Liver (tissue), 9 donors: ENCODE measurements around the gene ADAT2. TPM values are rescaled to one million over a fixed set of nuclear protein-coding genes. Genes with fewer than 3 reads are reported as not detected.

Experiments
- DNase-seq: peaks from one replicate; pipeline ENCODE4 v3.0.0-alpha.2; 2017; ENCODE audit warnings: low spot score
- H3K27ac ChIP-seq, 2 donors: one replicate each; pipeline ENCODE4 v1.7.0; 2013; ENCODE audit warnings: inconsistent platforms in 2 of 2, low read length in 2 of 2, control low read depth in 1 of 2, low read depth in 1 of 2, mild to moderate bottlenecking in 1 of 2
- H3K27me3 ChIP-seq, 4 donors: one replicate each; pipeline versions ENCODE4 v1.6.1 to v1.7.0; 2013; ENCODE audit warnings: low read length in 3 of 4, inconsistent platforms in 1 of 4, mild to moderate bottlenecking in 1 of 4, moderate library complexity in 1 of 4; ENCODE audit not compliant: control insufficient read depth in 4 of 4, insufficient read depth in 4 of 4
- H3K36me3 ChIP-seq, 4 donors: one replicate each; pipeline versions ENCODE4 v1.6.1 to v1.7.0; 2013; ENCODE audit warnings: low read length in 3 of 4, mild to moderate bottlenecking in 3 of 4, low read depth in 1 of 4, moderate library complexity in 1 of 4; ENCODE audit not compliant: control insufficient read depth in 4 of 4, insufficient read depth in 3 of 4
- H3K4me1 ChIP-seq, 4 donors: one replicate each; pipeline versions ENCODE4 v1.6.1 to v1.7.0; 2013; ENCODE audit warnings: low read length in 3 of 4, mild to moderate bottlenecking in 3 of 4, moderate library complexity in 1 of 4; ENCODE audit not compliant: control insufficient read depth in 4 of 4, insufficient read depth in 4 of 4
- H3K4me3 ChIP-seq, 3 donors: one replicate each; pipeline versions ENCODE4 v1.6.1 to v1.7.0; 2013; ENCODE audit warnings: low read length in 3 of 3, control low read depth in 1 of 3, low read depth in 1 of 3, mild to moderate bottlenecking in 1 of 3
- H3K9ac ChIP-seq, 2 donors: one replicate each; pipeline ENCODE4 v1.7.0; 2013; ENCODE audit warnings: low read length in 2 of 2, mild to moderate bottlenecking in 2 of 2, moderate library complexity in 2 of 2, control low read depth in 1 of 2, low read depth in 1 of 2
- H3K9me3 ChIP-seq, 4 donors: one replicate each; pipeline versions ENCODE4 v1.6.1 to v1.7.0; 2013; ENCODE audit warnings: low read length in 3 of 4; ENCODE audit not compliant: control insufficient read depth in 4 of 4
- EGR1 ChIP-seq, 2 donors: IDR thresholded peaks; 2 replicates each; pipeline ENCODE4 v1.6.1; 2016 to 2018; ENCODE audit warnings: antibody characterized with exemption in 2 of 2, low read depth in 2 of 2
- FOXA2 ChIP-seq: IDR thresholded peaks from 2 replicates; pipeline ENCODE4 v1.6.1; 2016; ENCODE audit warnings: antibody characterized with exemption
- GABPA ChIP-seq, 2 donors: IDR thresholded peaks in 1 of 2; conservative IDR thresholded peaks in 1 of 2; 2 replicates each; pipeline ENCODE4 v1.6.1; 2016; ENCODE audit warnings: antibody characterized with exemption in 2 of 2, mild to moderate bottlenecking in 1 of 2, moderate library complexity in 1 of 2
- HNF4A ChIP-seq, 2 donors: conservative IDR thresholded peaks; 2 replicates each; pipeline ENCODE4 v1.6.1; 2016; ENCODE audit warnings: antibody characterized with exemption in 2 of 2, mild to moderate bottlenecking in 2 of 2
- HNF4G ChIP-seq: IDR thresholded peaks from 2 replicates; pipeline ENCODE4 v1.6.1; 2016; ENCODE audit warnings: antibody characterized with exemption
- JUND ChIP-seq, 2 donors: IDR thresholded peaks; 2 replicates each; pipeline ENCODE4 v1.6.1; 2016; ENCODE audit warnings: antibody characterized with exemption in 2 of 2
- NR2F2 ChIP-seq: IDR thresholded peaks from 2 replicates; pipeline ENCODE4 v1.6.1; 2016; ENCODE audit warnings: antibody characterized with exemption
- RAD21 ChIP-seq, 2 donors: IDR thresholded peaks; 2 replicates each; pipeline ENCODE4 v1.6.1; 2016; ENCODE audit warnings: antibody characterized with exemption in 2 of 2, mild to moderate bottlenecking in 2 of 2
- REST ChIP-seq: IDR thresholded peaks from 2 replicates; pipeline ENCODE4 v1.6.1; 2016; ENCODE audit warnings: antibody characterized with exemption, mild to moderate bottlenecking
- RXRA ChIP-seq, 2 donors: IDR thresholded peaks; 2 replicates each; pipeline ENCODE4 v1.6.1; 2017 to 2018; ENCODE audit warnings: antibody characterized with exemption in 2 of 2, mild to moderate bottlenecking in 1 of 2
- SP1 ChIP-seq: IDR thresholded peaks from 2 replicates; pipeline ENCODE4 v1.6.1; 2018; ENCODE audit warnings: antibody characterized with exemption, mild to moderate bottlenecking
- TAF1 ChIP-seq: conservative IDR thresholded peaks from 2 replicates; pipeline ENCODE4 v1.6.1; 2016; ENCODE audit warnings: antibody characterized with exemption, mild to moderate bottlenecking
- WGBS: extraction: QIAGEN DNeasy Blood & Tissue Kit; methylation state at CpG from one replicate; pipeline ENCODE4 v1.1.7; 2013; 5-methylcytosine and 5-hydroxymethylcytosine counted together
- polyA plus RNA-seq, 2 donors: library from polyadenylated mRNA; stranded (reverse) in 1 of 2; unstranded in 1 of 2; fragments of 200-250 nt in 1 of 2; fragments of >200 nt in 1 of 2; fragmentation: Nextera tagmentation in 1 of 2; extraction: Ambion mirVana in 1 of 2; gene quantifications; one replicate each; pipeline versions ENCODE4 v1.2.1 to v1.2.3, GENCODE V29; 2013 to 2015
- total RNA-seq, 2 donors: library from RNA; depleted of rRNA; stranded (reverse); fragments of >200 nt; gene quantifications; one replicate each; pipeline ENCODE4 v1.2.3, GENCODE V29; 2014
- TF ChIP-seq, protein P1 (sequence below): fragments of 150-350 bp; IDR thresholded peaks from 2 replicates; pipeline ENCODE4 v1.5.1; 2017; ENCODE audit warnings: improper control_type of control experiment, low read depth, low read length; ENCODE audit not compliant: missing input control
- TF ChIP-seq, protein P2 (sequence below): IDR thresholded peaks from 2 replicates; pipeline ENCODE4 v1.6.1; 2016; ENCODE audit warnings: antibody characterized with exemption
- donor health status: healthy.
- donor health status: healthy.
- donor health status: healthy.
- donor health status: healthy.
- donor health status: healthy.

The ADAT2 gene
- total and polyA plus RNA-seq, 4 donors = 1.4 to 3.7 (median 2.5) TPM

- DNase-seq = no peak
- no peaks in the 10 kb centered on the region for H3K27me3 ChIP-seq
- no peak overlapping the region for H3K27ac ChIP-seq
- no peaks in the 10 kb centered on the region for H3K4me1 ChIP-seq
- TF ChIP-seq RAD21 (IDR thresholded peaks at IDR 0.05) (no peak), EGR1 (IDR thresholded peaks at IDR 0.05; ENCODE audit: low read depth in 2 of 2) (no peak), NR2F2 (no peak)
- TF ChIP-seq, protein P1, sequence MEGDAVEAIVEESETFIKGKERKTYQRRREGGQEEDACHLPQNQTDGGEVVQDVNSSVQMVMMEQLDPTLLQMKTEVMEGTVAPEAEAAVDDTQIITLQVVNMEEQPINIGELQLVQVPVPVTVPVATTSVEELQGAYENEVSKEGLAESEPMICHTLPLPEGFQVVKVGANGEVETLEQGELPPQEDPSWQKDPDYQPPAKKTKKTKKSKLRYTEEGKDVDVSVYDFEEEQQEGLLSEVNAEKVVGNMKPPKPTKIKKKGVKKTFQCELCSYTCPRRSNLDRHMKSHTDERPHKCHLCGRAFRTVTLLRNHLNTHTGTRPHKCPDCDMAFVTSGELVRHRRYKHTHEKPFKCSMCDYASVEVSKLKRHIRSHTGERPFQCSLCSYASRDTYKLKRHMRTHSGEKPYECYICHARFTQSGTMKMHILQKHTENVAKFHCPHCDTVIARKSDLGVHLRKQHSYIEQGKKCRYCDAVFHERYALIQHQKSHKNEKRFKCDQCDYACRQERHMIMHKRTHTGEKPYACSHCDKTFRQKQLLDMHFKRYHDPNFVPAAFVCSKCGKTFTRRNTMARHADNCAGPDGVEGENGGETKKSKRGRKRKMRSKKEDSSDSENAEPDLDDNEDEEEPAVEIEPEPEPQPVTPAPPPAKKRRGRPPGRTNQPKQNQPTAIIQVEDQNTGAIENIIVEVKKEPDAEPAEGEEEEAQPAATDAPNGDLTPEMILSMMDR = no peak
- no peak overlapping the region for H3K9ac ChIP-seq
- WGBS = 92% methylated on average over 8 of the region's 8 CpGs
- H3K36me3 ChIP-seq = peaks cover 0 to 7% (median 2%) of the 10 kb centered on the region in 4 donors
- H3K9me3 ChIP-seq = no peaks in the 10 kb centered on the region
- no peak overlapping the region for H3K4me3 ChIP-seq
Observed at GRCh38 chr6:143441680-143442545, 8.6 kb downstream of the ADAT2 start.

- no peak for DNase-seq
- H3K4me1 ChIP-seq = no peaks in the 10 kb centered on the region
Observed at GRCh38 chr6:143441010-143441409, 9.5 kb downstream of the ADAT2 start.

More at GRCh38 chr6:143441010-143441409, 9.5 kb downstream of the ADAT2 start:
- no peaks in the 10 kb centered on the region for H3K27me3 ChIP-seq
- WGBS = 82% methylated on average over 2 of the region's 2 CpGs
- no peaks in the 10 kb centered on the region for H3K9me3 ChIP-seq
- no peak overlapping the region for H3K27ac ChIP-seq
- H3K9ac ChIP-seq = no peak overlapping the region
- H3K4me3 ChIP-seq = no peak overlapping the region
- TF ChIP-seq EGR1 (IDR thresholded peaks at IDR 0.05; ENCODE audit: low read depth in 2 of 2) (no peak), GABPA (IDR thresholded peaks at IDR 0.05 in 1 of 2, conservative IDR thresholded peaks at IDR 0.05 in 1 of 2) (no peak), JUND (IDR thresholded peaks at IDR 0.05) (no peak), SP1 (no peak), TAF1 (no peak), HNF4G (no peak), NR2F2 (no peak), HNF4A (conservative IDR thresholded peaks at IDR 0.05) (no peak), FOXA2 (no peak), REST (no peak), RXRA (IDR thresholded peaks at IDR 0.05) (no peak)
- TF ChIP-seq, protein P2, sequence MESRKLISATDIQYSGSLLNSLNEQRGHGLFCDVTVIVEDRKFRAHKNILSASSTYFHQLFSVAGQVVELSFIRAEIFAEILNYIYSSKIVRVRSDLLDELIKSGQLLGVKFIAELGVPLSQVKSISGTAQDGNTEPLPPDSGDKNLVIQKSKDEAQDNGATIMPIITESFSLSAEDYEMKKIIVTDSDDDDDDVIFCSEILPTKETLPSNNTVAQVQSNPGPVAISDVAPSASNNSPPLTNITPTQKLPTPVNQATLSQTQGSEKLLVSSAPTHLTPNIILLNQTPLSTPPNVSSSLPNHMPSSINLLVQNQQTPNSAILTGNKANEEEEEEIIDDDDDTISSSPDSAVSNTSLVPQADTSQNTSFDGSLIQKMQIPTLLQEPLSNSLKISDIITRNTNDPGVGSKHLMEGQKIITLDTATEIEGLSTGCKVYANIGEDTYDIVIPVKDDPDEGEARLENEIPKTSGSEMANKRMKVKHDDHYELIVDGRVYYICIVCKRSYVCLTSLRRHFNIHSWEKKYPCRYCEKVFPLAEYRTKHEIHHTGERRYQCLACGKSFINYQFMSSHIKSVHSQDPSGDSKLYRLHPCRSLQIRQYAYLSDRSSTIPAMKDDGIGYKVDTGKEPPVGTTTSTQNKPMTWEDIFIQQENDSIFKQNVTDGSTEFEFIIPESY = no peak
- peaks cover 0 to 7% (median 2%) of the 10 kb centered on the region in 4 donors for H3K36me3 ChIP-seq
